Brain microvascular endothelial cell (primary cell): Measurements from ENCODE around the gene ADAMTS17.

Source experiments
- DNase-seq: peaks from one replicate; pipeline ENCODE4 v3.0.0-alpha.2; 2020
- H3K27ac ChIP-seq: fragments of 250-450 bp; sonication (Bioruptor Pico); 2 replicates; pipeline ENCODE4 v1.5.1; 2020; ENCODE audit warnings: mild to moderate bottlenecking, moderate library complexity
- H3K27me3 ChIP-seq: fragments of 250-450 bp; sonication (Bioruptor Pico); replicated peaks from 2 replicates; pipeline ENCODE4 v1.5.1; 2020; ENCODE audit warnings: mild to moderate bottlenecking
- H3K36me3 ChIP-seq: fragments of 250-450 bp; sonication (Bioruptor Pico); replicated peaks from 2 replicates; pipeline ENCODE4 v1.5.1; 2020; ENCODE audit warnings: mild to moderate bottlenecking
- H3K4me3 ChIP-seq: 2 replicates; pipeline ENCODE4 v1.5.1; 2011; ENCODE audit warnings: low read depth, mild to moderate bottlenecking, control low read depth, low read length, moderate library complexity
- in situ Hi-C: cut with HindIII; loops from 2 replicates; pipeline ENCODE4 v1.10.0; 2017; ENCODE audit warnings: low sequenced_read_pairs, low pct_ligation_motif_present
- TF ChIP-seq, protein P1 (sequence below): IDR thresholded peaks from 2 replicates; pipeline ENCODE4 v1.5.1; 2011; ENCODE audit warnings: low read depth, mild to moderate bottlenecking, moderate library complexity, low read length, control low read depth, inconsistent platforms; ENCODE audit errors: missing control alignments

Gene ADAMTS17

DNA sequence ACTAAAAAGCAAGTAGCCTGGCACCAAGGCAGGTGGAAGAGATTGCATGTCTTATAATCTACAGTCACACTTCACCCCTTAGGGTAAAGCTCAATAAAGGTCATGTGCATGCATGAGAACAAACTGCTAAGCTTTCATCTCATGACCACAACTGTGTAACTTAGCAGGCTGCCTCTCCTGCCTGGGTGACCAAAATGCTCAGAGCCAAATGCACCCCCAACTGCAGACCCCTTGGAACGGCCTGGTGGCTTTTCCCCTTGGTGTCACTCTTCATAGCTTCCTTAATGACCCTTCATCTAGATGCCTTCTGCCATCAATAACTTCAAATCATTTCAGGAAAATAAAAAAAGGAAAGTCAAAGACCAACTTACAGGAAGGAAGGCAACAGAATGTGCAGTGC is 88.1 kb downstream of the ADAMTS17 start:
- Histone ChIP-seq H3K27ac (no peak overlapping the region), H3K27me3 (no peaks in the 10 kb centered on the region), H3K36me3 (no peaks in the 10 kb centered on the region), H3K4me3 (no peak overlapping the region)
- DNase-seq: no peak
- TF ChIP-seq, protein P1, sequence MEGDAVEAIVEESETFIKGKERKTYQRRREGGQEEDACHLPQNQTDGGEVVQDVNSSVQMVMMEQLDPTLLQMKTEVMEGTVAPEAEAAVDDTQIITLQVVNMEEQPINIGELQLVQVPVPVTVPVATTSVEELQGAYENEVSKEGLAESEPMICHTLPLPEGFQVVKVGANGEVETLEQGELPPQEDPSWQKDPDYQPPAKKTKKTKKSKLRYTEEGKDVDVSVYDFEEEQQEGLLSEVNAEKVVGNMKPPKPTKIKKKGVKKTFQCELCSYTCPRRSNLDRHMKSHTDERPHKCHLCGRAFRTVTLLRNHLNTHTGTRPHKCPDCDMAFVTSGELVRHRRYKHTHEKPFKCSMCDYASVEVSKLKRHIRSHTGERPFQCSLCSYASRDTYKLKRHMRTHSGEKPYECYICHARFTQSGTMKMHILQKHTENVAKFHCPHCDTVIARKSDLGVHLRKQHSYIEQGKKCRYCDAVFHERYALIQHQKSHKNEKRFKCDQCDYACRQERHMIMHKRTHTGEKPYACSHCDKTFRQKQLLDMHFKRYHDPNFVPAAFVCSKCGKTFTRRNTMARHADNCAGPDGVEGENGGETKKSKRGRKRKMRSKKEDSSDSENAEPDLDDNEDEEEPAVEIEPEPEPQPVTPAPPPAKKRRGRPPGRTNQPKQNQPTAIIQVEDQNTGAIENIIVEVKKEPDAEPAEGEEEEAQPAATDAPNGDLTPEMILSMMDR: no peak
- in situ Hi-C loops: no loop called here

DNA sequence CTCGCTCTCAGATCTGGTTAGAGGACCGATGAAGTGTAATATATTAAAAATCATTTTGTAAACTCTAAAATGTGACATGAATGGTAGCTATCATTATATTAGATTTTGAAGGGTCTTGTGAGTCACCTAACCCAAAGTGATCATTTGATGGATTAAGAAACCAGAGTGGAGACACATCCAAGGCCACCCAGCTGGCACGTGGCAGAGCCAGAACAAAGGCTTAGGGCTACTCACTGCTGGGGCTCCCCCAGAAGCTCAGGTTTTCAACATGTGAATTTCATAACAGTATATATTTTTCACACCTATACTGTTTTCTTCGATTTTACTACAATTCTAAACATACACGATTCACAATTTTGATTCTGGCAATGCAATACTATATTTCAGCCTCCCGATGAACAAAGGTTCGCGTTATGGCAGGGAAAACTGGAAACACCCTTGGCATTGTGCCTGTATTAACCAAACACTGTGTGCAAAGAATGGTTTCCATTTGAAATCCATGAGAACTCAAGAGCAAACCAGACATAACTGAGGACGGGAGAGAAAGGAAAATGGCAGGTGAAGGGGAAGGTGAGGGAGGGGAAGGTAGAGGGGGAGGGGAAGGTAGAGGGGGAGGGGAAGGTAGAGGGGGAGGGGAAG is 88.9 kb downstream of the ADAMTS17 start:
- DNase-seq: no peak
- in situ Hi-C loops: no loop called here
- TF ChIP-seq, protein P1: no peak
- no peak overlapping the region for H3K4me3 ChIP-seq
- no peak overlapping the region for H3K27ac ChIP-seq
- no peaks in the 10 kb centered on the region for H3K36me3 ChIP-seq
- H3K27me3 ChIP-seq: no peaks in the 10 kb centered on the region

DNA sequence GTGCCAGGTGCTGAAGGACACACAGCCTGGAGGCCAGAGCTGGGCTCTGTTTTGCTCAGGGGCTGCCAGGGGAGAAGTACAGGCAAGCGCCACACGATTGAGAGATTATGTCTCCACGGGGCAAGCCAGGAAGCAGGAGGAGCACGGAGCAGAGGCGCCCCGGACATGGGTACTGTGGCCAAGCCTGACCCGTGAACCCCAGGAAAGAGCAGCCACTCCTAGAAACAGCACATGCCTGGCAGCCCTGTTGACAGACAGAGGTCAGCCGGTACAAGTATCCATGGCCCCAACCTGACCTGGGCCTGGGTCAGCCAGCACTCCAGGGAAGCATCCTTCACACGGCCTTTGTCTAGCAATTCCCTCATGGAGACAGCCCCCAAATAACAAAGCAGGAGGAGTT is 89.4 kb downstream of the ADAMTS17 start:
- Histone ChIP-seq H3K27me3 (no peaks in the 10 kb centered on the region), H3K4me3 (no peak overlapping the region), H3K27ac (no peak overlapping the region), H3K36me3 (no peaks in the 10 kb centered on the region)
- DNase-seq: no peak
- in situ Hi-C loops: no loop called here
- TF ChIP-seq, protein P1: no peak

DNA sequence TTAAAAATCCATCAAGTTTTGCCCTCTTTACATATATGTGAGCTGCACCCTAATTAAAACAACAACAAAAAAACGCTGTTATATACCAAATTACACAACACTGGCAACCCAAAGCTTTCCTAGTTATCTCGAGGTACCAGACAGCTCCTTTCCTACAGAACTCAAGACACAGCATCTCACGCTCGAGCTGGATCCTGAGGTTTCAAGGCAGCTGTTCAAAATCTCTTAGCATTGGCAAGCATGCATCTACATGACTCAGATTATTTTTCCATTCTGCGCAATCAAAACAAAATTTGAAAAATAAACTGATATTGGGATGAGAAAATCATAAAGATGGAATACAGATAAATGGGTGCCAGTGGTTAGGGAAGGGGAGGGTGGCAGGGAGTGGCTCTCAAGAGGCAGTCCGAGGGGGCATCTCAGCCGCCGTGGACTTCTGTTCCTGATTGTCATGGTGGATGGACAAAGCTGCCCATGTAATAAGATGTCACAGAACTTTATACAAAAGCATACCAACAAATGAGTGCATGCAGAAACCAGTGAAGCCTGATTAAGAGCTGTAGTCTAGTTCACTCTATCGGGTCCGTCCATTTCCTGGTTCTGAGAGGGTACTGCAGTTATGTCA is 91.5 kb downstream of the ADAMTS17 start:
- TF ChIP-seq, protein P1: no peak
- DNase-seq: no peak
- Histone ChIP-seq H3K27me3 (no peaks in the 10 kb centered on the region), H3K36me3 (no peaks in the 10 kb centered on the region), H3K4me3 (no peak overlapping the region), H3K27ac (no peak overlapping the region)
- in situ Hi-C loops: no loop called here

DNA sequence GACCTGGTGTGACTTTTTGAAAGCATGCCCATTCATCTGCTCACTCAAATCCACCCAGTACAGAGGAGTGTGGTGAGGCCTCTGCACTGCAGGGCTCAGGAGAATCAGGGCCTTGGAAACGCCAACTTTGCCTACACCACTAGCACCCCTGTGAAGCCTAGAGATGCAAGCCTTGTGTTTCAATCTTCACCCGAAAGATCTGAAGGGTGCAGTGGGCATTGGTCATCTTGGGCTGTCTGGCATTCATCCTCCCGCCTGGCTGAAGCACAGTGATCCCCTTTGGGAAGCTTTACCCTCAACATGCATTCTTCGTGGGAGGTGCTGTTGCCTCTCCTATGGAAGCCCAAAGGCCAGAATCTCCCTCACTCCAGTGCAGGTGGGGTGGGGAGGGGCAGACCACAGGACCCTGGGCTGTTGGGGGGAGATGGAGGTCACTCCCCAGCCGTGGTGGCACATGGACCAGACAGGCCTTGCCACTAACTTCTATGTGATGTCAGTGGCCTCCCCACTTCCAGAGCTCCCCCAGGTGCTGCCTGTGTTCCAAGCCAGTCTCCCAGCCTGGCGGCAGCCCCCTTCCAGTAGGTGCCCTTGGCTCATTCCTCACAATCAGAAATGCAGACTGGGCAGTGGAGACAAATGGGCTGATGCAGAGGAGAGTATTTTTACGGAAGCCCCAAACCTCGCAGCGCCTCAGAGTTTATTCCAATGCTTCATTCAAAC is 92.5 kb downstream of the ADAMTS17 start:
- Histone ChIP-seq H3K36me3 (no peaks in the 10 kb centered on the region), H3K27ac (no peak overlapping the region), H3K4me3 (no peak overlapping the region), H3K27me3 (no peaks in the 10 kb centered on the region)
- in situ Hi-C loops: no loop called here
- TF ChIP-seq, protein P1: no peak
- no peak for DNase-seq
